Adipose tissue (tissue), 3 donors: ENCODE results near the gene CPED1. TPM values are rescaled to one million over a fixed set of nuclear protein-coding genes. Genes with fewer than 3 reads are reported as not detected.

Experiments used
- H3K27ac ChIP-seq: one replicate; pipeline ENCODE4 v1.5.1; 2013; ENCODE audit warnings: low read depth, low read length
- WGBS, 3 donors: extraction: QIAGEN DNeasy Blood & Tissue Kit; methylation state at CpG; one replicate each; pipeline ENCODE4 v1.1.7; 2013; 5-methylcytosine and 5-hydroxymethylcytosine counted together
- polyA plus RNA-seq, 3 donors: library from polyadenylated mRNA; stranded (reverse); fragments of 200-250 nt; gene quantifications; one replicate each; pipeline ENCODE4 v1.2.3, GENCODE V29; 2013
- donor health status: healthy with polysubstance abuse.
- donor health status: Bipolar disorder and iron deficiency.
- donor health status: healthy.

CPED1 gene
- polyA plus RNA-seq, 3 donors, result 0.92 to 15.1 (median 13.9) TPM

DNA sequence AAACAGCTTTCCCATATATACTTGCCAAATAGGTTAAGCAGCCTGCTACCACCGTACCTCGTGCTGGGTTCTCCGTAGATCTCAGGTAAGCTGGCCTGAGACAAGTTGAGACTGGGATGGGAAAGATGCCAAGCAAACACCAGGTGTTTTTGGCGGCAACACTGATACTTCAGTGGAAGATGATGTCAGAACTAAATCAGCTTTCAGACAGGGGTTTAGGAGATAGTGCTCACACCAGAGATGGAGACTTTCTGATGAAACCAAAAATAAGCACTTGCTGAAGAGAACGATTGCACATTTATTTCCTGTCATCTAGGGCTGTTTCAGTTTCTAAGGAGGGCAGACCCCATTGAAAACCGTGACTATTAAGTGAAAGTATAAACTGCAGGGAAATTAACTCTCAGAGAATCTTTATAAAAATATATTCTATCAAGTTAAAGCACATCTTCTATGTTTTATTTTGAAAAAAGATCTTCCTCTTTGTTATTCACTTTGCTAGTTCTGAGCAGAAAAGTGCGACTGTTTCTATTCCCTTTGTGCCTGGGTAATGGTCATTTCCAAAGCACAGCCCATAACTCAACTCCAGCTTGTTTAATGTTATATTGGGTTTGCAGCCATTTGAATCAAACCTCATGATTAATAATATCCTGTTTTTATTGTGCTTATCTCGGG, 149.9 kb downstream of the CPED1 start:
- WGBS, 3 donors, result 49 to 70% (median 68%) methylated on average over 8 of the region's 8 CpGs

GRCh38 chr7:121139427-121139826, 150.9 kb downstream of the CPED1 start:
- H3K27ac ChIP-seq, result no peak overlapping the region
- WGBS, 3 donors, result 84 to 95% (median 90%) methylated on average over 3 of the region's 3 CpGs

More for the DNA sequence above, 149.9 kb downstream of the CPED1 start:
- H3K27ac ChIP-seq, result no peak overlapping the region

DNA sequence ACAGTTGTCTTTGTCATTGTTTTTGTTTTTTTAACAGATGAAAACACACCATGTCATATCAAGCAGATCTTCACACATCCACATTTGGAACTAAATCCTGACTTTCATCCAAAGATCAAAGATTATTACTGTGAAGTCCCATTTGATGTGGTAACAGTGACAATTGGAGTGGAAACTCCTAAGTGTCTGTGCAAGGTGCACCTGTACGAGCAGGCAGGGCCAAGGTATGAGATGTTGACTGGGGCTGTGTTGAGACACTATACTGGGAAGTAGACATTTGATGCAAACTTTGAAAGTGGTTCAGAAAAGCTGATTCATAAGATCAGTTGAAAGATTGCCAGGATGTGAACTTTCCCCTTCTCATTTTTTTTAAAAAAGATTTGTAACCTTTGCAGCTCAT, 152.3 kb downstream of the CPED1 start:
- 83 to 88% (median 84%) methylated on average over 1 of the region's 1 CpG for whole genome bisulfite sequencing, 3 donors

GRCh38 chr7:121151774-121152221, 163.3 kb downstream of the CPED1 start:
- no peak overlapping the region for H3K27ac ChIP-seq

More for the DNA sequence above, 152.3 kb downstream of the CPED1 start:
- H3K27ac ChIP-seq, result no peak overlapping the region

DNA sequence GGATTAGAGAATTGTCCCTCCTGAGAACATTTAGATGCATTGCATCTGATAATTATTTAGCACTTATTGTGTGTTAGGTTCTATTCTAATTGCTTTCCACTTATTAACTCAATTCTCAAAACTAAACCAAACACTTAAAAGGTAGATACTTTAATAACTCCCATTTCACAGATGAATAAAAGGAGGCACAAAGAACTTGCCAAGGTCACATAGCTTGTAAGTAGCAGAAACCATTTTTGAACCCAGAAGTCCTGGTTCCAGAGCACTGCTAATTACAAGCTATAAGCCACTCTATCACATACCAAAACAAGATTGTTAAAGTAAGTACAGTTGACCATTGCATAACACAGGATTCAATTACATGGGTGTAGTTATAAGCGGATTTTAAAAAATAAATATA, 164.9 kb downstream of the CPED1 start:
- no peak overlapping the region for H3K27ac ChIP-seq
- WGBS, 3 donors, result 92 to 96% (median 95%) methylated on average over 1 of the region's 1 CpG

More at GRCh38 chr7:121151774-121152221, 163.3 kb downstream of the CPED1 start:
- WGBS, 3 donors, result 50 to 72% (median 57%) methylated on average over 2 of the region's 2 CpGs

GRCh38 chr7:121153995-121154394, 165.5 kb downstream of the CPED1 start:
- 97 to 100% (median 97%) methylated on average over 1 of the region's 1 CpG for WGBS, 3 donors

GRCh38 chr7:121156825-121157224, 168.3 kb downstream of the CPED1 start:
- no peak overlapping the region for H3K27ac ChIP-seq
- 67 to 74% (median 71%) methylated on average over 2 of the region's 2 CpGs for WGBS, 3 donors

More at GRCh38 chr7:121153995-121154394, 165.5 kb downstream of the CPED1 start:
- H3K27ac ChIP-seq, result no peak overlapping the region

GRCh38 chr7:121157341-121157751, 168.8 kb downstream of the CPED1 start:
- H3K27ac ChIP-seq, result no peak overlapping the region
- WGBS, 3 donors, result 78 to 93% (median 90%) methylated on average over 4 of the region's 4 CpGs

GRCh38 chr7:121157885-121158590, 169.5 kb downstream of the CPED1 start:
- WGBS, 3 donors, result 18 to 71% (median 52%) methylated on average over 2 of the region's 2 CpGs
- H3K27ac ChIP-seq, result no peak overlapping the region

- WGBS, 3 donors, result 75 to 81% (median 80%) methylated on average over 3 of the region's 3 CpGs
- H3K27ac ChIP-seq, result no peak overlapping the region
Observed at GRCh38 chr7:121158665-121159064, 170.2 kb downstream of the CPED1 start.

DNA sequence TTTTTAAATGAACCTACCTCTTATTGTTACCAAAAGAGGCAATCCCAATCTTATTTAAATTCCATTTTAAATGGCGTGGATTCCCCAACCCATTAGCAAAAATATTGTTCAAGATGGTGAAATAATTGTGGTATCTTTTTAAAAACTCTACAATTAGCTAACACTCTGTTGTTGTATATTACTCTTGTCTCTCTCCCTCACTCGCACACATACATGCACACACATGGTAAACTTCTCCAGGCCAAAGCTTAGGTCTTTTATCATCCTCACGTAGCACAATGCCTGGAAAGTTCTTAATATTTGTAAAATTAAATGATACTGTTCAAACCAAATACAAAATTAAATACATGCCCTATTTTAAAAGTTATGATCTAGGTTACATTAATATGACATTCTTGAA, 171.0 kb downstream of the CPED1 start:
- H3K27ac ChIP-seq, result no peak overlapping the region
- 76 to 97% (median 81%) methylated on average over 3 of the region's 3 CpGs for WGBS, 3 donors

DNA sequence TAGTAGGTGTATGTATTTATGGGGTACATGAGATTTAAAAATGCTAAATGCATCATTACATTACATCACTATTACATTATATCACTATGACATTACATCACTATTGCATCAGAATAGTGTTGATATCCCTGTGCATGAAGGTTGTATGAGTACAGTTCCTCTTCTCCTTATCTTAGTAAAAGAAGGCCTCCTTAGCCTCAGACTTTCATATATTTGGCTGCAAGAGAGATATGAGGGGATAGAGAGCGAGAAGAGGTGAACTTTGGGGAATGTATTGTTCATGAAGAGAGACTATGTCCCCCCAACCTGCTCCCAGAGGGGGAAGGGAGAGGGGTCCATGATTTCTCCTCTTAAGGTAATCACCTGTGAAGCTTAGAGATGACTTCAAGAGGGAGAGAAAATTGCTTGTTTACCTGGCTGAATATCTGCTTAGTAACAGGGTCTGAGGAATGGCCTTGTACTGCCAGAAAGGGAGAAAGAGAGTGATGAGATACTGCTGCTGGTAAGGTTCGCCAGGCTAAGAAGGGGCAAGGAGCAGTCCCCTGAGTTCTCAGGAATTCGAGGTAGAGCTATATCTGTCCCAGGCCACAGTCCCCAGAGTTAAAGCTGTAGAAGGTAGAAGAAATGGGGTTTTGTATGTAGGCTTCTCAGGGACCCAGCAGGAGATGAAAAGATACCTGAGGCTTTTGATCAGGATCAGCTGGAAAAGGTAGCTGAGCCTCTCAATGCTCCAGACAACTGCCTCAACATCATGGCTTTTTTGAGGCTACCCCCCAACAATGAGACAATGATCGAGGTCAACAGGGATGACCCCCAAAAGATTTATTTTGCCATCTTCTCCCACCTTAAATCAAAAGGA, 171.9 kb downstream of the CPED1 start:
- H3K27ac ChIP-seq, result no peak overlapping the region
- WGBS, 3 donors, result 73 to 86% (median 84%) methylated on average over 4 of the region's 4 CpGs

DNA sequence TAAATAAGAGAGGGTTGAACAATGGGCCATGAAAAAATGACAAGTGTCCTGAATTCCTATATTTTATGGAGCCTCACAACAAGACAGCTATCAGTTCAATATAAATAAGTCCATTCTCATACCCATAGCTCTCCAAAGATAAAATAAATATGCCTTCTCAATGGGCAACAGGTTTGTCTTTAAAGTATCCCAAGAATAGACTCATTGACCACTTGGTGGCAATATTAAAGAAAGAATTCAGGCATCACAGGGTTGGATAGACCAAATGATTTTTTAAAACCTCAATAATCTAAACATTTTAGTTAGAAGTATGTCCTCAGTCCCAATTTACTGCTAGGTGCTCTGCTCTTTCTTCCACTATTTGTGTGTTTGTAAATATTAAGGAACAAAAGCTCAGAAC, 175.2 kb downstream of the CPED1 start:
- H3K27ac ChIP-seq, result no peak overlapping the region

GRCh38 chr7:121164247-121164646, 175.7 kb downstream of the CPED1 start:
- 76 to 86% (median 82%) methylated on average over 3 of the region's 3 CpGs for WGBS, 3 donors
- H3K27ac ChIP-seq, result no peak overlapping the region

DNA sequence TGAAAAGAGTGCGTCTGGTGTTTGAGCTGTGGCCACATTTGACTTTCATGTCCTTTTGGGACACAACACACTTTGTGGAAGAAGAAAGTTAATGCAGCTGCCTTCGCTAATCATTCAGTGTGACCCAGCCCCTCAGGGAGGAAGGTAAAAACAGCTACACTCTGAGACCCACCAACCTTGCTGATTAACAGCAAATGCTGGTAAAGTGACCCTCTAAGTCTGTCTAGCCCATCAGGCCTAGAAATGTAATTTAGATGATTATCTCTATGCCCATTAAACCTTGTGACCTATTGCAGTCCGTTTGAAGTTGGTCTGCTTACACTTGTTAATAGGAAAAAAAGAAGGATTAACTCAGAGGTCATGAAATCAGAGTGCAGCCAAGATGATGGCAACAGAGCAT, 178.4 kb downstream of the CPED1 start:
- WGBS, 3 donors, result 65 to 75% (median 71%) methylated on average over 3 of the region's 3 CpGs

GRCh38 chr7:121167971-121168370, 179.5 kb downstream of the CPED1 start:
- no peak overlapping the region for H3K27ac ChIP-seq
- WGBS, 3 donors, result 89 to 93% (median 92%) methylated on average over 6 to 9 of the region's 9 CpGs

More for the DNA sequence above, 178.4 kb downstream of the CPED1 start:
- H3K27ac ChIP-seq, result no peak overlapping the region

DNA sequence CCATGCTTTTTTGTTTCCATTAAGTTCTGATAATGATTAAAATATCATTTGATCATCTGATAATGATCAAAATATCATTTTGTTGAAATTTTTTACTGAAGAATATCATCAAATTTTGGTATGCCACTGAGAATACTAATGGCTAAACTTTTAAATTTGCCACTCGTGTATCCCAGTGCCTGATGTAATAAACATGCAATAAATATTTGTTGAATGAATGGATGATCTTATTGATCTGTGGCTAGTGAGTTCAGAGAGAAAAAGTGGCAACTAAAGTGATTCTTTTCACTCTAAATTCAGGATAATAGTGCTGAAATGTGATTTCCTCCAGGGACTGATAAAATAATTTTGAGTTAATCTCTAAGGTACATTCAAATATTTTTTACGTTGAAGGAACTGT, 181.0 kb downstream of the CPED1 start:
- WGBS, 3 donors, result 68 to 75% (median 74%) methylated on average over 2 of the region's 2 CpGs
- no peak overlapping the region for H3K27ac ChIP-seq

DNA sequence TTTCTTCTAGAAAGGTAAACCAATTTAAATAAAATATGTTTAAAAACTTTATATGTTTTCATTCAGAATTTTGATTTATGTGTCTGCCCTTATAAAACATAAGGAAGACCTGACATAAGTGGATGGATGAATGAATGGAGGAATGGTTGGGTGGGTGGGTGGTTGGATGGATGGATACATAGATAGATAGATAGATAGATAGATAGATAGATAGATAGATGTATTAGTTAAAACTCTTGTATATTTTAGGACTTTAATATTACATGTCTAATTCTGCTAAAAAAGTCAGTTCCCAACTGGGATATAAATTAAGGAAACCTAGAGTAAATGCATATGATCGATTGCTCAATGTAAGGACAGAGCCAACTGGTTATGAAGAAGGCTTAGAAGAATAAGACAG, 184.0 kb downstream of the CPED1 start:
- 80 to 94% (median 90%) methylated on average over 1 of the region's 1 CpG for WGBS, 3 donors
- no peak overlapping the region for H3K27ac ChIP-seq

GRCh38 chr7:121175826-121176225, 187.3 kb downstream of the CPED1 start:
- H3K27ac ChIP-seq, result no peak overlapping the region
- WGBS, 3 donors, result 73 to 75% (median 73%) methylated on average over 5 of the region's 5 CpGs
